Endometrium (tissue), 2 donors: ENCODE data around the gene HOXD3.

Source experiments
- FAIRE-seq: peaks from 2 replicates; lab custom pipeline; 2012; peaks lifted over from hg19 to GRCh38; lab: Jason Lieb, UNC
- donor health status: control.
- donor health status: control.

The HOXD3 gene

DNA sequence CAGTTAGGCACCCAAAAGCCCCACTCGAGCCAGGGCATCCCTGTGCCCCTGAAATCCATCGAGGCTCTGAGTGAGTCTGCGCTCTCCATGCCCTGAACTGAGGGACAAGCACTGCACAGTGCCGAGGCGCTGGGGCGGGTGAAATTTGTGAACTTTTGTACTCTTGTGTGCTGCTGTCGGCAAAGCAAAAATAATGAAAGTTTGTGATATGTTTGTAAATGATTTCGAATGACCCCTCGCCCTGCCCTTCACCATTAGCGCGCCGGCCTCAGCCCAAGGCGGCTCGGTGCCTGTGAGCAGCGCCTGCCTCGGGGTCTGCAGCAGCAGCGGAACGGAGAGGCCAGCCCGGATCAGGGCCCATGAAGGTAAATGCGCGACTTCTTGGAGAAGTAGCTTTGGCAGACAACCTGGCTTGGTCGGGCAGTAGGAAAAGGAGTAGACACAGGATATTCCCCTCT, 7.6 kb upstream of the HOXD3 start:
- no peak for FAIRE-seq

DNA sequence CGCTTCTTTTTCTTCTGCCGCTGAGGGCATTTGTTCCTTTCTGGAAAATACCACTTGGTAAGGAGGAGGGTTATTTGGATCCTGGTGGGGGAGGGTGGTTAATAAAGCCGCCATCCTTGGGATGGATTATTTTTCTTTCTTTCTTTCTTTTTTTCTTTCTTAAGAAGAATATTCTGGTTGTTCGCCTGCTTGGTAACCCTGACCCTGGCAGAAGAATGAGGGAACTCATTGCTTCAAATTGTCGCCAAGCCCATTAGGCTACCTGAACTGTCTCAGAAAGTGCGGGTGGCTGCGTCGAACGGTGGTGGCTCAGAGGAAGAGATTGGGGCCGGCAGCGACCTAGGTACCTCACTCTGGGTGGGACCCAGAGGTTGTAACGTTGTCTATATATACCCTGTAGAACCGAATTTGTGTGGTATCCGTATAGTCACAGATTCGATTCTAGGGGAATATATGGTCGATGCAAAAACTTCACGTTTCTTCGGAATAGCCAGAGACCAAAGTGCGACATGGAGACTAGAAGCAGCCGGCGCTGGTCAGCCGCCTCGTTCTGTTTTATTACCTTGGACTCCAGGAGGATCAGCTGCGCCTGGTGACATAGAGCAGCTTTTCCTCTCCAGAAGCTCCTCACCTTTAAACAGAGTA, 7.0 kb upstream of the HOXD3 start:
- no peak for FAIRE-seq

DNA sequence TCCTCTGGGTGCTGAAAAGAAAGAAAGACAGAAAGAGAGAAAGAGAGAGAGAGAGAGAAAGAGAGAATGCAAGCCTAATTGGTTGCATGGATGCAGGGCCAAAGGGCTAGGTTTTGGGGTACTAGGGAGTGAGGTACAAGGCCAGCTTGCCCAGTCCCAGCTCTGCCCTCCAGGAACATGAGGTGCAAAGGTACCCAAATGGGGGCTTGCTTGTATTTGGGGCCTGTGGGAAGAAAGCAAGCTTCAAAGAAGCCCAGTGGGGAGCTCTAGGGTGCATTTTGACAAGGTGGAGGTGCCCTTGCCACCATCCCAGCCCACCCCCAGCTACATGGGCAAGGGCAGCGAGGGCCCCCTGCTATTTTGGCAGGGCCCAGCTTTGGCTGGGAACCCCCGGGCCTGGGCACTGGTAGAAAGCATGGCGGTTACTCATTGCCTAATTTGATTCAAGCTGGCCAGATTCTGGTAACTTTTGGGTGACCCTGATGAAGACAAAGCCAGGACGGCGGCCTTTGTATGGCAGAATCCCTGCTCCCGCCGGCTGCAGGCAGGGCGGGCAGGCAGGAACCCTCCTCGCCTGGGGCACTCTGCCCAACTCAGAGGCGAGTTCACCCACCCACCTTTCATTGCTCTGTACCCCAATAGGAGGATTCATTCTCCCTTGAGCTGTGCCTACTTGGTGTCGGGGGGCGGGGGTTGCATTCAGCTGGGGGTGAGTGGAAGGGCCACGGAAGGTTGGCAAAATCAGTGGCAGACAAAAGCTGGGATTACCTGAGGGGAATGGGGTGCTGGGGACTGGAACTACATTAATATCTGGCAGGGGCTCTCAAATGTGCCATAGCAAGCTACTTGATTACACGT, 6.3 kb upstream of the HOXD3 start:
- FAIRE-seq = no peak

DNA sequence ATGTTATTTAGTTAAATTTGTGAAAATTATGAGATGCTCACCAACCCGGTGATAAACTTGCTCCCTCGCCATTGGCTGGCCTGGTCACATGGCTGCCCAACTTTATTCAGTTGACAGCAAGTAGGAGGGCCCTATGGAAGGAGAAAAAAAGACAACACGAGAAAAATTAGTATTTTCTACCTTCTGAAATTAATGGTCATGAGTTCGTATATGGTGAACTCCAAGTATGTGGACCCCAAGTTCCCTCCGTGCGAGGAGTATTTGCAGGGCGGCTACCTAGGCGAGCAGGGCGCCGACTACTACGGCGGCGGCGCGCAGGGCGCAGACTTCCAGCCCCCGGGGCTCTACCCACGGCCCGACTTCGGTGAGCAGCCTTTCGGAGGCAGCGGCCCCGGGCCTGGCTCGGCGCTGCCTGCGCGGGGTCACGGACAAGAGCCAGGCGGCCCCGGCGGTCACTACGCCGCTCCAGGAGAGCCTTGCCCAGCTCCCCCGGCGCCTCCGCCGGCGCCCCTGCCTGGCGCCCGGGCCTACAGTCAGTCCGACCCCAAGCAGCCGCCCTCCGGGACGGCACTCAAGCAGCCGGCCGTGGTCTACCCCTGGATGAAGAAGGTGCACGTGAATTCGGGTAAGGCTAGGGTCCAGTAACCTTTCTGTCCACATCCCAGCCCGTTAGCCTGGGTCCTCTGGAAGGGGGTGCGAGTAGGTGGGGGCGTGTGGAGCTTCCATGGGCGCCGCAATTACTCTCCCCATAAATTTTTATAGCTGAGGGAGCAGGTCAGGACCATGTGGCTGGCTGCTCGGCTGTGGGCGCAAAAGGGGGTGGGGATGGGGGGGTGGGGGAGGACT, 5.4 kb upstream of the HOXD3 start, which contains the start of gene HOXD4:
HOXD4 (plus strand) TSS at position 109 of the 846 bp plus-strand sequence; CDS start at position 193, 84 bp downstream.
- FAIRE-seq = no peak

DNA sequence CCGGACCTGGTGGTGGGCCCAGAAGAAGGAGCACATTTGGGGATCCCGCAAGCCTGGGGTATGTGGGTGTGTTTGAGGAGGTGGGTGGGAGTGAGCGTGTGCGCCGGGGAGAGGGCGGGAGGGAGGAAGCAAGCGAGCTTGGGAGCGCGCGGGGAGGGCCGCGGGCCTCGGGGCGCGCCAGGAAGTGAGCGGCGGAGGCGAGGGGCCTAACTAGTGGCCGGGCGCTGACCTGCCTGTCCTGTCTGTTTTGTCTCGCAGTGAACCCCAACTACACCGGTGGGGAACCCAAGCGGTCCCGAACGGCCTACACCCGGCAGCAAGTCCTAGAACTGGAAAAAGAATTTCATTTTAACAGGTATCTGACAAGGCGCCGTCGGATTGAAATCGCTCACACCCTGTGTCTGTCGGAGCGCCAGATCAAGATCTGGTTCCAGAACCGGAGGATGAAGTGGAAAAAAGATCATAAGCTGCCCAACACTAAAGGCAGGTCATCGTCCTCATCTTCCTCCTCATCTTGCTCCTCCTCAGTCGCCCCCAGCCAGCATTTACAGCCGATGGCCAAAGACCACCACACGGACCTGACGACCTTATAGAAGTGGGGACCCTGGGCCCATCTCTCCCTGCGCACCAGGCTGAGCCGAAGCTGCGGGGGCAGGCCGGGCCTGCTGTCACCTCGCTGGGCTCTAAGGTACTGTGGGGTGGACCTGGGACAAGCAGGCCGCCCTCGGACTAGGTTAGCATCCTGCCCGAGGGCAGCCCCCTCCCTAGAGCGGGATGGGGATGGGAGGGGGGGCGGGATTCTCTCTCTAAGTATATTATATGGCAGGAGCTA, 4.5 kb upstream of the HOXD3 start:
- no peak for FAIRE-seq

DNA sequence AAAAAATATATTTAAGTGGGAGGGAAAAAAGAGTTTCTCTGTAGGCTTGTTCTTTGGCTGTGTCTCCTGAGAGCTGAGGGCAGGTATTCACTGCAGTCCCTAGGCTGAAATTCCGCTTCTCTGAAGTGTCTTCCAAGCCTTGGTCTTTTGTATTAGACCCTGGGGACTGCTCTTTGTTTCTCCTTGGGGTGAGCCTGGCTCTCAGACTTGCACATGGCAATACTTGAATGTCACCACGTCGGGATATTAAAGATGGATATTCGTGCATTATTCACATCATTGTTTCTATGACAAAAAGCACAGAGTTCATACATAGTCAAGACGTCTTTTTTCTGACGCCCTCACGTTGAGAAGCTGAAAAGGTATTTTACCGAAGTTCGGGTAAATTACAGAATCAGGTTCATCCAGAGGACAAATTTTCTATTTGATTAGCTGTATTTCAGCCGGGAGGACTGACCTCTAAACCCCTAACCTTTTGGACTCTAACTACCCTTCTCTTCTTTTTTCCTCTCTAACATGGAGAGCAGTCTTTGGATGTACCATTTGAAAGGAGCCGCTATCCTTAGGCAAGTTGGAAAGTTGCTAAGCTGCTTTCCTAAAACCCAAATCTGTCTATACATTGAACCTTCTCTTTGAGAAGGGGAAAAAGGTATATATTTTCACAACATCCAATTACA, 2.4 kb upstream of the HOXD3 start:
- no peak for FAIRE-seq

DNA sequence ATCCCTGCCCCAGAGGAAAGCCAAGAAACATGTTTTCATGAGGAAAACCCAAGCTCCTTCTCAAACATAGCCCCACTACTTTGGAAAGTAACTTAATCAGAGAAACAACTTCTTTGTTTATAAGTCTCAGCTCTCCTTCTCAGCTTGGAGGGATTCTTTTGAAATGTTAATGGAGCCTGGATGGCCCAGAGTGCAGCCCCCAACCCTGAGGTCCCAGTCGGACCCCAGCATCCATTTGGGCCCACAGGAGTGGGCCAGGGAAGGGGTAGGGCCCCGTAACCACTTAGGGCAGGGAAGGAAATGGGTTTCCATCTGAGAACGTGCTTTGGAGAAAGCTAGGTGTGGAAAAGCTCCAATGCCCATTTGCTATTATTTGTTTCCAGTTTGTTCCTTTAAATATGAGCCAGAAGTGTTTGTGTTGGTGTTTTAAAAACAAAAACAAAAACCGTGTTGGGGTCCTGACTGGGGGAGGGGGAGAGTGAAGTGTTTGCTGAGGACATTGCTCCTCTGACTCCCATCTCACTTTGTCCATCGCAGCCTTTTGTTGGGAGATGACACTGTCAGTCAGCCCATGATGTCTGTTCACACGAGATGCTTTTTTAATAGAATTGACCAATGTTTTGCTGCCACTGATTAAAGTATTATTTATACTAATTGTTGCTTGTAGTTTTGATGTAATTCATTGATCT, 1.6 kb upstream of the HOXD3 start:
- no peak for FAIRE-seq

DNA sequence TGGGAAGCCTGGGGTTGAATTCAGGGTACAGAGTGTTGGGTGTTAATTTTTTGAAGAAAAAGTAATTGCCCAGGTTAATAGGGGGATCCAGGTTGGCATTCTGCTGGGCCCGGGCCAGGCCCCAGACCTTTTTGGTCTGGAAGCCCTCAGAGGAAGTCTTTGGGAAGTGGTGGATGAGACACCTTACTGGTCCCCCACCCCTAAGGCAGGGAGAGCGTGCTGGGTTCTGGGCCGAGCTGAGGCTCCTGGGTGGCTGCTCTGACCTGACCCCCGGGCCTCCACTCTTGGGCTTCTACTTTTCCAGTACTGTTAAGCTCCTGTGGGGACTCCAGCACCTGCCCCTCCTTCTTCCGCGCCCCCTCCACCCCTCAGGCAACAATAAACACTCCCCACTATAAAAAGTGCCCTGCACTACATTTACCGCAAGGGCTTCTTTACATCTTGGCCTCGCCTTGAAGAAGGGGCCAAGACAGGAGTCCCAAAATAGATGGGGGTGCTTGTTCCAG, 753 bp upstream of the HOXD3 start:
- no peak for FAIRE-seq

DNA sequence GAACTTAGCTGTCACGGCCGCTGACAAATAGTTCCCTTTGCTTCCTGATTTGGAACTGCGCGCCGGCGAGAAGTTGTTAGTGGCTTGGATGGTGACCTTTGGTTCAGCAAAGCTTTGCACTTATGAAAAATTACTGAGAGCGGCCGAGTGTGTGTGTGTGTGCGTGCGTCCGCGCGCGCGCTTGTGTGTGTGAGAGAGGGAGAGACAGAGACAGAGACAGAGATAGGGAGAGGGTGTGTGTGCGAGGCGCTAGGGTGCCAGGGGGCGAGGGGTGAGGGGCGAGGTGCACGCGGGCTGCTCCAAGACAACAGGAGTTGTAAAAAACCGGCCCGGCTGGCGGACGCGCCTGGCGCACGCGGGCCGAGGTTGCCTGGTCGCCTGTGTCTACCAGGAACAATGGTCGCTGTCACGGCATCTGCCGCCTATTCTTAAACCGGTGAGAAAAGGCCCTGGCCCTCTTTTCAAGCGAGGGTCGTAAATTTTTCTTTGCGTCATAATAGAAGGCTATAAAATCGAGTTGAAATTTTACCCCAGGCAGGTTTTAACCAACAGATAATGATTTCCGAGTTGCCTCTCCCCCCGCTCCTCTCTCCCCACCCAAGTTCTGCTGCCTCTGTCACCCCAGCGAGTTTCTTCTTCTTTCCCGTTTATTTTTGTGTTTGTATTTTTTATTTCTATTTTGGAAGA, 535 bp downstream of the HOXD3 start:
- no peak for FAIRE-seq

DNA sequence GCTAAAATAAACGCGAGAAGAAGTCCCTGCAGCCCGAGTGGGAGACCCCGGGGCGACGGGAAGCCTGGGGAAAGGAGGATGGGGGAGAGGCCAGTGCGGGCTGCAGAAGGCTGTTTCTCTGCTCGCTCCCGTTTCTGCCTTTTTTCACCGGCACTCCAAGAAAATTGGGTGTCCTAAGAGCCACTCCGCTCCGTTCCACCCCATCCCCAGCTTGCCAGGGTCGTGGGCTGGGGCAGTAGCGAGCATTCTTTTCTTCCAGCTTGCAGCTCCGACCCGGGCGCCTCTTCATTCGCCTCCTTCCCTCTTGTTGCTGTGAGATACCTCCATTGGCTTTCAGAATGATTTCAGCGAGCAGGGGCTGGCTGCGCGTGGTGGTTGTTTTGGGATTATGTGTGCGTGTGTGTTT, 1.1 kb downstream of the HOXD3 start:
- no peak for FAIRE-seq

DNA sequence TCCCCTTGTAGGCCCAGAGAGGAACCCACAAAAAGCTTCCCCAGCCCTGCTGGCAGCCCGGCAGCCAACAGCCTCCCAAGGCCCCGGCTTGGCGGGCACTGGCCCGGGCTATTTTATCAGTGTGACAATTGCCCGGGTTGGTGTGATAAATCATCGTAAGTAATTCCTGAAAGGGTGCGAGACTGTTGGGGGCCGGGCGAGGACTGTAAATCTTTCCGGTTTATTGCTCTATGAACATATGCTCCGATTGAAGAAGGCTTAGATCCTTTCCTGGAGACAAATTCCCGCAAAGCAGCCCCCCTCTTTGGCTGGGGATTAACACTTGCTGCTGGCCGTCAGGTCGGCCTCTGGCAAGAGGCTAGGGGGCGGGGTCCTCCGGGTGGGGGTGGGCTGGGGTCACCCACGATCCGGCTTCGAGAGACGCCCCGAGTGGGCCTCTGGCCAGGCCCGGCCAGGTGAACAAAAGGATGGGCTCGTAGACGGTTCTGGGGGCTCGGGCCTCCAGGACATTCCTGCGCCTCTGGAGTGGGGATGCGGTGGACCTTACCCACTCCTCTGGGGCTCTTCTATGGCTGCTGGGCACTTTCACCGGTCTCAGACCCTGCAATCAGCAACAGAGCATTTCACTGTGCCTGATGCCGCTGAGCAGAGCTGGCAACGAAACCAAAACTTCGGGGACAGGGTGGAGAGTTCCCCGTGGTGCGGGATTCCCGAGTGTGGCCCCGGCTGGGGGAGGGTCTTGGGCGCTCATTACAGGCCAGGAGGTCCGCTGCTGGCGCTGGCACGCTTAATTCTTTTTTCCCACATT, 2.0 kb downstream of the HOXD3 start:
- no peak for FAIRE-seq

DNA sequence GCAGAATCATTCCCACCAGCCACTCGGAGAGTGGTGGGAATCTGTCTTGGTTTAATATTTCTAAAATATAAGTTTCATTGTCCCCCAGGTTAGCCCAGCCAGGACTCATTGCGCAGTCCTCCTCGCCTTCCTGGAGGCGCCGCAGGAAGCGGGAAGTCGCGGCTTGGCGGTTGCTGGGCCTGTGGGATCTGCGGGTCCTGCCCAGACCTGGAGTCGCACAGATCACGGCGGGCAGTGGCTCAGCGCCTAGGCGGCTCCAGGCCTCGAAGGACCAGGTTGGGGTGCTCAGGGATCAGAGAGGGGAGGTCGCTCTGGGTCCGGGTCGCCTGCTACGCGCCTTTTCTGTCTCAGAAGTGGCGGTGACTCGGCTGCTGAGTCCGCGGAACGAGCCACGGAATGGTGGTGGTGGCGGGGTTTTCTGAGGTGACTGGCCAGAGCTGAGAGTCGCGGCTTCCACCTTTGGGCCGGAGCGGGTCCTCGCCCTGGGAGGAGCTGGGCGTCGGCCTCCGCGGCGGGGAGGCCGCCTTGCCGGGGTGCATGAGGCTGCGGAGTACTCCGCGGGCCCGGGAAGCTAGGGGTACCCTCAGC, 2.6 kb downstream of the HOXD3 start:
- no peak for FAIRE-seq

DNA sequence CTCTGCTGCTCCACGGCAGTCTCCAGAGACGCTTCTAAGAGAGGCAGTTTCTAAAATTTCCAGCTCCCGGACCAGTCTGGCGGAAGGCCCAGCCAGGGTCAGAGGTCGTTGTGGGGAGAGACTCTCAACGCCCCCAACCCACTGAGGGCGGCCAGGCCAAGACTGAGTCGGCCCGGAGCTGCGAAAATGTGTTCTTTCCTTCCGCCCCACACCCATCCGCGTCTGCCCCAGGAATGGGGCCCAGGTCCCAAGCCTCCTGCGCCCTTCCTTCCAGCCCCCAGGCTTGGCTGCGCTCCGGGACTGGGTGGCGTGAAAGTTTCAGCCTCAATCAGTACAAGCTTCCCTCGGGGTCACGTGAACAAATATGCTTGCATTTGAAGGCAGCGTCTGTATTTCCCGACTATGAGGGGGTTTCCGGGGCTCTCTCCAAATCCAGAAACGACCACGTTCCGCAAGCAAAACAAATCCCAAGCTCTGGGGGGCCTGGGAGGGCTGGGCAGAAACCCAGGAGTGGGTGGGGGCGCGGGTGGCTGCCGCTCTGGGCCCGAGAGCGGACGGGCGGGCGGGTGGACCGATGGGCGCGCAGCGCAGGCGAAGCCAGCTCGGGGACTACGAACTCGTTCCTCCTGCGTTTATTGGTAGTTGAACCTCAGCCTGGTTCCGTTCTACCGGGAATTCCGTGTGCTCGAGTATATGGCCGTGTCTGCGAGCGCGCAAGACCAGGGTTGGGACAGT, 3.3 kb downstream of the HOXD3 start:
- FAIRE-seq = no peak

DNA sequence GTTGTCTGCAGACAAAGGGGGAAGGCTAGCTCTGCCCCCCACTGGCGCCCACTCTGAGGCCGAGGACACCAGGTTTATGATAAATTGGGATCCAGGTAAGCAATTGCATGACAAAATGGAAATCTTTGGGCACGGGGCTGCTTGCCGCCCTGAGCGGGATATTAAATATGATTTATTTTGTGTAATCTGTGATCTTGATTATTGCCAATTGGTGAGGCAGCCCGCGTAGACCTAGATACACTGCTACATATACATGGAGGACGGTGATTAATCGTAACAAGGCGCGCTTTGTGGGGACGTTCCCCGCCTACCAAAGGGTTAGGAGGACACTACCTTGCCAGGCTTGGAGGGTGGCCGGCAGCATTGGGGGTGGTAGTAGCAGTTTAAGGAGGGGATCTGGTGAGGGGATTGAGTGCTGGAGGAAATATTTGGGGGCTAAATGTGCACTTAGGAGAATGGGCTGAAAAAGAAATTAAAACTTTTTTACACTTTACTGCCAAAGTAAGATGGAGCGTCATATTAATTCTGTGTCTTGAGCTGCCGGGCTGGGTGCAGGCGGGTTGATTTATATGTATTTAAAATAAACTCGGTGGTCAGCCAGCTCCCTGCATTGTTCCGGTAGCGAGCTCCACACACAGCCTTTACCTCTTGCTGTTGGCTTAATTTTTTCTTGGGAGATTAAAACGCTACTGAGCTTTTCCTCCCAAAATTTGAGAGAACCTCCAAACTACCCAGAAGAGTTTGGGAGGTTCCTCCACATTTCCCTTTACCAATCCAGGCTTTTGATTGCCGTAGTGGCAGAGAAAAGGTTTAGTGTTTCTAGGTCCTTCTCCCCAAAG, 4.1 kb downstream of the HOXD3 start:
- no peak for FAIRE-seq

DNA sequence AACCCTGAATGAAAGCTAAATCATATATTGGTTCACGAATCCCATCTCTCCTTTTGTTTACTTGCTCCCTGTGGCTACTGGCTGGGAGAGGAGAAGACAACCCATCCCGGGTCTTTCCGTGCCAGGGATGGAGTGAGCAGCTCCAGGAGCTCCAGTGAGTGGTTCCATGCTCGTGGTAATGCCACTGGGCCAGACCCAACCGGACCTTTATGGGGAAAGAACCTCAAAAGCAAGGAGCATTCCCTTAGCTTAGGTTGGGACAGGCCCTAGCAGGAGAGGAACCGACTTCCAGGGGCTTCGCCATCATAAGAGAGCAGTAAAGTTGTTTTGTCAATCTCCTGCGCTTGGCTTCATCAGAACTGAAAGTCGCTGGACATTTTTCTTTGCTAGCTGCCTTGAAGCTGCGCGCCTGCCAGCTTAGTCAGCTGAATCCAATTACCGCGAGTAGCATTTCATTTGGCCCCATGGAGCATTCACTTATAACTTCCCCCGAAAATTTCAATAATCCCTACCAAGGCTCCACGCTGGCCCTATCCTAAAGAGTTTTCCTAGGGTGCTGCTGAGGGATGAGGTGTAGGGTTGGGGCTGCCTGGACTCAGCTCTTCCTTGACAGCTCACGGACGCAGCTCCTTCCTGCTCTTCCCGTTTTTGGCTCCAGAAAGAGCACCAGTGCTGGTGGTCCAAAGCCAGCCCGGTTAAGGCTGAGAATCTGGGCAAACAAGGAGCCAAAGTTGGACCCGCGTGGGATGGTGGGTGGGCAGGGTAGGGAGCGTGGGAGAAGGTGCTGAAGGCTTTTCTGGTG, 4.9 kb downstream of the HOXD3 start:
- no peak for FAIRE-seq
